MG63 (cell line): Measurements from ENCODE around the gene ARMC7. TPM values are rescaled to one million over a fixed set of nuclear protein-coding genes. Genes with fewer than 3 reads are reported as not detected.
"Not testable (repeated sequence)": the region's sequence is repeated elsewhere in the genome, so short reads cannot be mapped to it uniquely, and the experiment has no call there.

ENCODE experiments used
- DNase-seq: peaks from one replicate; pipeline ENCODE4 v3.0.0-alpha.2; 2020
- H3K27me3 ChIP-seq: fragments of 250-450 bp; sonication (Bioruptor Pico); 2 replicates; pipeline ENCODE4 v1.5.1; 2020; ENCODE audit warnings: mild to moderate bottlenecking, moderate library complexity
- H3K36me3 ChIP-seq: fragments of 250-450 bp; sonication (Bioruptor Pico); 2 replicates; pipeline ENCODE4 v1.5.1; 2020; ENCODE audit warnings: mild to moderate bottlenecking, moderate library complexity
- H3K4me3 ChIP-seq: fragments of 250-450 bp; sonication (Bioruptor Pico); 2 replicates; pipeline ENCODE4 v1.5.1; 2020; ENCODE audit warnings: mild to moderate bottlenecking, moderate library complexity
- H3K9me3 ChIP-seq: fragments of 250-450 bp; sonication (Bioruptor Pico); 2 replicates; pipeline ENCODE4 v1.5.1; 2020; ENCODE audit warnings: mild to moderate bottlenecking, moderate library complexity
- total RNA-seq: library from RNA; depleted of rRNA; stranded (reverse); fragments of >200 nt; shearing (Covaris generic); gene quantifications from 2 replicates; pipeline ENCODE4 v1.2.3, GENCODE V29; 2014; ENCODE audit warnings: low replicate concordance; rRNA removed

The ARMC7 gene
- 12.0 and 15.1 TPM in 2 replicates for total RNA-seq

DNA sequence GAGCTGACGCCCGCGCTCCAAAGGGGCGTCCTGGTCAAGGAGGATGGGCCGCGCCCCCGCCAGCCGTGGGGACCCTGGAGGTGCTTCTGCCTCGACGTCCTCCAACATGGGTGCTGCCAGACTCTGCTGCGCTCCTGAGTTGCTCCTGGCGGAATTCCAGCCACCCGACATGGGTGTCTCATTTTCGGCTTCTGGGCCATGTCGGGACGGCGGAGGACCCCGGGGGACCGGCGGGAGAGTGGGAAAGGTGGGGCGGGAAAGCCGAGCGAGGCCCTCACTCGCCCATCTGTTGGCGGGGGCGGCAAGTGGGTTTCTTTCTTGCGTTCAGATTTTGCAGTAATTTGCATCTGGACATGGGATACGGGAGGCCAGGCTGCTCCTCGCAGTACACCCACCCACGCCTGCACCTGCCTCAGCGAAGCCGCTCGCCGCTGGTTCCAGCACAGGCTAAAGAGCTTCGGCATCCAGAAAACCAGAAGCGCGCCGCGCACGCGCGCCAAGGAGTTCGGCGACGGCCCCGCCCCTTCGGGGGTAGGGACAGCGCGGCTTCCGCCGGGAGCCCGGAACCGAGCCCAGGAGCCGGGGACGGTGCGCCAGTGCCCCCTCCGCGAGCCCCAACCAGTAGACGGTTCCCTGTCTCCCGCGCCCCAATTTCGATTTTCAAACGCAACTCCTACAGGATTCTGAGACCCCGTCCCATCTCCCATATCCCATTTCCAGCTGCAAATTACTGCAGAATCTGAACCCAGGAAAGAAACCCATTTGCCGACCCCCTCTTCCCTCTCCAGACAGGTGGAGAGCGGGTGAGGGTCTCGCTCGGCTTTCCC, at the start of gene ARMC7:
Gene ARMC7, plus strand, starts transcription at position 563 of the 827 bp plus-strand sequence. CDS start 320 bp downstream, outside the sequence.
- Histone ChIP-seq H3K4me3 (peak within 1 kb of the TSS; percentile 86), H3K9me3 (no peaks in the 10 kb centered on the region), H3K36me3 (peaks cover 8% of the 10 kb centered on the region; the same call in 1 of the 2 replicates), H3K27me3 (no peaks in the 10 kb centered on the region)
- DNase-seq: peak; percentile 89

DNA sequence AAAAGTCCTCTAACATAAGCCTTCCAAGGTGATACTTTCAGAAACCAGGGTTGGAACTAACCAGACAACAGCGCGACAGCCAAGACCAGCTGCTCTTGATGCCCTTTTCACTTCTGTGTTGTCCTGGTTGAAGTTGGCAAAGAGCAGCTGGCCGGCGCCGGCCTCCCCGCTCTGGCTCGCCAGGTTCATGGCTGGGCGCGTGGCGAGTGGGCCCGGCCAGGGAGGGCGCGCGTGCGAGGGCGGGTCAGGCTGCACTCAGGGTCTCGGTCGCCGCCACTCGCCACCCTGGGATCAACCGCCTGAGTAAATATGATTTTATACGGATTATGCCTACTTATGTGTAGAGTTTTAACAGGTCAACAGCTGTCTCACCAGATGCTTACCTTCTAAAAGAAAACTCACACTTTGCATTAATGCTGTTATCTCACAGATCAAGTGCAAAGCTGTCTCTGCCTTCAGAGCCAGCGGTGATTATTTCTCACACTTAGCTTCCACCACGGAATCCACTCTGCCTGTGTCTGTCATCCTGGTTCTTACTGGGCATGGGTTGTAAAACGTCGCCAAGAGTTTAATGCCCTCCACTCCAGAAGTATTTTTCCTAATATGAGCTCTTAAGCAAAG, 49.2 kb upstream of the ARMC7 start:
- no peak for DNase-seq
- H3K27me3 ChIP-seq: no peaks in the 10 kb centered on the region
- peaks cover 46% of the 10 kb centered on the region for H3K36me3 ChIP-seq
- no peaks in the 10 kb centered on the region for H3K9me3 ChIP-seq
- no peak overlapping the region for H3K4me3 ChIP-seq

DNA sequence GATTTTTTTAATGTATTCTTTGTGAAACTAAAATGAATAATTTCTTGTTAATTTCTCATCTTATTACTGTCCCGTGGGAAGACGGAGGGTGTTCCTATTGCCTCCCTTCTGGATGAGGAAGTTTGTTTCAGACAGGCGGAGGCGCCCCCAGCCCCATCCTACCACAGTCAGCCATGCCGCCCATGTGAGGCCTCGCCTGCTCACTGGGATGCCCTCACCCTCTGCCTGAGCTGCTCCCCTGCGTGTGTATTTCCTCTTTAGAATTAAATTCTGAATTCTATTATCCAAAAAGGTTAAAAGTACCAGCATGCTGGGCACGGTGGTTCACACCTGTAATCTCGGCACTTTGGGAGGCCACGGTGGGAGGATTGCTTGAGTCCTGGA, 48.7 kb upstream of the ARMC7 start:
- Histone ChIP-seq H3K4me3 (no peak overlapping the region), H3K27me3 (no peaks in the 10 kb centered on the region), H3K9me3 (no peaks in the 10 kb centered on the region), H3K36me3 (peaks cover 46% of the 10 kb centered on the region)
- no peak for DNase-seq

DNA sequence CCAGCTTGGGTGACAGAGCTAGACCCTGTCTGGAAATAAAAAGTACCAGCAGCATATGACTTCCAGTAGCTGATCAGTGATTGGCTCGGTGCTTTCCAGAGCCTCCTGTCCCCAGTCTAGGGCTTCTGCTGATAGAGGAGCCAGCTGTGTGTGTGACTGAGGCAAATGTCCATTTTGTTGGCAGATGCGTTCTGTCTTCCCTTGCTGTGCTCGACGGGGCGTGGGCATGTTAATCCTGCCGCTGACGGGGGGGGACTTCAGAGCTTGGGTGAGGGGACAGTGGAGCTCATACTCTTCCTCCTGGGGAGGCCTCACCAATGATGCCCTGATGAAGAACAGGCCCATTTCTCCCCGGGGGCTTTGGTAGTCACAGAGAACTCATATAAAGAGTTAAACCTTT, 48.2 kb upstream of the ARMC7 start:
- H3K27me3 ChIP-seq: no peaks in the 10 kb centered on the region
- no peak overlapping the region for H3K4me3 ChIP-seq
- no peak for DNase-seq
- H3K36me3 ChIP-seq: peaks cover 46% of the 10 kb centered on the region
- H3K9me3 ChIP-seq: no peaks in the 10 kb centered on the region

DNA sequence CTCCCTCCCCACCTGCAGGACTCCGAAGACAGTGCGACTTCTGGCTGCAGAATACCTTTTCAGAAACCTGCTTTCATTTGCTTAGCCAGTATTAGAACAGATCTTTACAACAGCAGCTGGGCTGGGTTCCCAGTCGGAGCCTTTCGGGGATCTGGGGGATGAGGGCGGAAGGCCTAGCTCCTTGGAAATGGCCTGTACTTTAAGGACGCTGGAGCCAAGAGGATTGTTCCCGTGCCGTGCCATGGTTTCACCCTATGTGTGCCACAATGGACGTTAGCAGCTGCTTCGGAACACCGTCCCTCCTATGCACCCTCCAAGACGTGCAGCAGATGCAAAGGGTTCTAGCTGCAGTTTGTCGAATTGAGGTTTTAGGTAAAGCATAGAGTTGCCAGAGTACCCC, 46.6 kb upstream of the ARMC7 start:
- Histone ChIP-seq H3K27me3 (no peaks in the 10 kb centered on the region), H3K9me3 (no peaks in the 10 kb centered on the region), H3K4me3 (no peak overlapping the region), H3K36me3 (peaks cover 37% of the 10 kb centered on the region)
- no peak for DNase-seq

DNA sequence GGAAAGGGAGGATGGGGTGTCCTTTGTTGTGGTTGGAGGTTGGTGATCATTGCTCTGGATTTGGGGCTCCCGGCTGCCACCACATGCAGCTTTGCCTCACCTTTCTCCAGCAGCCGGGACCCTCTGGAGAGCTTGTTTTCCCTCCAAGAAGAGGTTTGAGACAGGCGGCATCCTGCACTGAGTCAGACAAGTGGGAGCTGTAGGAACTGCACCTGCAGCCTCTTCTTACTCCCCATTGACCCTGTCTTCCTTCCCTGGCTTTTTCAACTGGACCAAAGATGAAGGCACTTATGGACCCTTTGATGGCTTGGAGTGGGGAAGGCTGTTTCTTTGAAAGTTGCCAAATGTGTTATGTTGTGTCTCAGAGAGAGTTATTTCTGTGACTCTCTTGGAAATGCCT, 46.1 kb upstream of the ARMC7 start:
- DNase-seq: no peak
- Histone ChIP-seq H3K9me3 (no peaks in the 10 kb centered on the region), H3K27me3 (no peaks in the 10 kb centered on the region), H3K36me3 (peaks cover 37% of the 10 kb centered on the region), H3K4me3 (no peak overlapping the region)

DNA sequence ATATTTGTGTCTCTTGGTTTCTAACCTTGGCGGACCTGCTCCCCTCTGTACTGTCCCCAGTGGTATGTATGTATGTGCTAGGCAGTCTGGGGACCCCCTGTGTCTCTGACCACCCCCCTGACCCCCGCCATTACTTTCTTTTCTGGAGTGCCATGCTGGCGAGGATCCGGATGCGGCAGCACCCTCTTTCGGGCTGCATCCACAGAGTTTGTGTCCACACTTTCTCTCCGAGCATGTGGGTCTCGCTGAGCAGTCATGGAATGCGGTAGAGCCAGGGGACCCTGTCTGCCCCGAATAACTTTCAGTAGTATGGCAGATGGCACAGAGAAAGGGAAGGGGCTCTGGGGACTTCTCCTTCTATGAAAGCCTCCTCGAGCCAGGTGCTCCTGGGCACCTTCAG, 45.7 kb upstream of the ARMC7 start:
- H3K27me3 ChIP-seq: no peaks in the 10 kb centered on the region
- no peak for DNase-seq
- peaks cover 37% of the 10 kb centered on the region for H3K36me3 ChIP-seq
- H3K4me3 ChIP-seq: no peak overlapping the region
- no peaks in the 10 kb centered on the region for H3K9me3 ChIP-seq

DNA sequence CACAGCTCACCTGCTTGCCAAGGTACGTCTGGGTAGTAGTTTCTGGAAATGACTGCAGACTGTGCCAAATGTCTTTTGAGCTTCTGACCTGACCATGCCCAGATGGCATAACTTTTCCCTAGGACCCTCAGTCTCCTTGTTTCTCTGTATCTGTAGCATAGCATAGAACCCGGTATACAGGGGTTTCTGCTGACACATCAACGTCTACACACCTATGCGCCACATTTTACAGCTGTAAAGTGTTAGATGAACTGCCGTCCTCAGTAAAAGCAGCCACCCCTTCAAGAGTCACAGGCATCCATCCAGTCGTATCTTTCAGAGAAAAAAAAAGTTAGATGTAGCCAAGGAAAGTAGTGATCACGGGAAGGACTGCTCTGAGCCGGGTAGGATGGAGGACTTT, 45.3 kb upstream of the ARMC7 start:
- Histone ChIP-seq H3K36me3 (peaks cover 37% of the 10 kb centered on the region), H3K9me3 (no peaks in the 10 kb centered on the region)
- no peak for DNase-seq

DNA sequence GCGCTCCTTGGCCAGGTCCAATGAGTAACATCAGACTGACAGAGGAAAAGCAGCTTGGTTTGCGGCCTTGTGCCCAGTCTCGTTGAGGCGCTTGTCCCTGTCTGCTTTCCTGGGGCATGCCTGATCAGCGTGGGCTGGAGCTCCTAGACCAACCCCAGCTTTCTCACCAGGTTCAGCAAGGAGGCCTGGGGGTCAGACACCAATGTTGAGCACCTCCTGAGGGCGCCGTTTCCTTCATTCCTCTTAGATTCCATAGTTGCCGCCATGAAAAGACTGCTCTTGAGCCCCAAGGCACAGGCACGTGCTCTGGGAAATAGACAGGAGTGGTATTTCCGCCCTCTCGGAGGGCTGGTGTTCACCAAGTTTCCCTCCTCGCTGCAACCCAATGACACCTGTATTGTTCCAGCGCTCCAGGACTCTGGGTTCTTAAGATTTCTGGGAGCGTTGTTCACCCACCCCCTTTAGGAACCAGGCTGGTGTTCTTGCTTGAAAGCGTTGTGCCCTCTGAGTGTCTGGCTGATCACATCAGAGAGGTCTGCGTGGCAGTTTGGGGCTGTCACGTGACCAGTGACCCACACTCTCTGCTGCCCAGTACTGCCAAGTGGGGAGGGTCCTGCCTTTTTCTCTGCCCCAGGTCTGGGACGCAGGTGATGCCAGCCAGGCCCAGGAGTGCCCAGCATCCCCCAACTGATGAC, 44.8 kb upstream of the ARMC7 start:
- no peaks in the 10 kb centered on the region for H3K9me3 ChIP-seq
- H3K36me3 ChIP-seq: peaks cover 37% of the 10 kb centered on the region
- no peak overlapping the region for H3K4me3 ChIP-seq
- no peak for DNase-seq
- H3K27me3 ChIP-seq: no peaks in the 10 kb centered on the region

More for the DNA sequence above, 45.3 kb upstream of the ARMC7 start:
- Histone ChIP-seq H3K4me3 (no peak overlapping the region), H3K27me3 (no peaks in the 10 kb centered on the region)

DNA sequence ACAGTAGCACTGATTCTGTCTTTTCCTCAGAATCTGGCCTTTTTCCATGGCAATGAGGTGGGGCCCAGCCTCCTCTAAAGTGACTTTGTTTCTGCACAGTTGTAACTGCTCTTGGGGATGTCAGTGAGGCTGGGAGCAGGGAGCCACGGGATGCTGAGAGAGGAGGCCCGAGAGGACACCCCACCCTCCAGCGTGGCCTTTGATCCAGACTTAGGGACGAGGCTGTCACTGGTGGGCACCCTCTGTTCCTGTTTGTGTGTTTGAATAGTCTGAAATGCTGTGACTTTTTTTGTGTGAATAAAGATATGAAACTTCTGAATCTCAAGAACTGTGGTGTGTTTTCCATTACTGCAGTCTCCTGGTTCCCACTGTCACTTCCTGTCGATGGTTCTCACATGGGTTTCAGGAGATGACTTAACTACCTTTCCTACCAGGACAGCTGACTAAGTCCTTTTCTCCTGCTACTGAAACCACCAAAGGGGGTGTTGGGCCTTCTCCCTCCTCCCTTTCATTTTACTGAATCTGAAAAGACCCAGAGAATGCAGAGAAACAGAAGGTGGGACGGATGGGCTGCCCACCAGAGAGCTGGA, 44.1 kb upstream of the ARMC7 start:
- no peaks in the 10 kb centered on the region for H3K9me3 ChIP-seq
- H3K4me3 ChIP-seq: no peak overlapping the region
- DNase-seq: no peak
- peaks cover 36% of the 10 kb centered on the region for H3K36me3 ChIP-seq
- H3K27me3 ChIP-seq: no peaks in the 10 kb centered on the region

DNA sequence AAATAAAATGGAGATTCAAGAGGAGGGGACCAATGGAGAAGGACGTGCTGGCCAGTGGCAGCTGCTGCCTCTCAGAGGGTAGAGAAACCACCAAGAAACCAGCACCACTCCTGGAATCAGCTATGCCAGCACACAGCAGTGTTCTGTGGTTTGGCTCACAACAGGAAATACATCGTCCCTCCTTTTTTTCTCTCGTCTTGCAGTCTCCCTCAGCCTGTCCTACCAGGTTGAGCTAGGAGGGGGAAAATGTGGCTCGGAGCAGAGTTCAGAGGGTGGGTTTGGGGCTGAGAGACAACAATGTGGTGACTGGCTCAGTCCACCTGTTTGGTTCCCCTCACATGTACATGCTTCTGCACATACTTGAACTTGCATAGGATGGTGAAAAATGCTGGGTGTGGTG, 41.9 kb upstream of the ARMC7 start:
- H3K27me3 ChIP-seq: no peaks in the 10 kb centered on the region
- no peaks in the 10 kb centered on the region for H3K9me3 ChIP-seq
- peak; percentile 33 for DNase-seq
- no peak overlapping the region for H3K4me3 ChIP-seq
- peaks cover 16% of the 10 kb centered on the region for H3K36me3 ChIP-seq

DNA sequence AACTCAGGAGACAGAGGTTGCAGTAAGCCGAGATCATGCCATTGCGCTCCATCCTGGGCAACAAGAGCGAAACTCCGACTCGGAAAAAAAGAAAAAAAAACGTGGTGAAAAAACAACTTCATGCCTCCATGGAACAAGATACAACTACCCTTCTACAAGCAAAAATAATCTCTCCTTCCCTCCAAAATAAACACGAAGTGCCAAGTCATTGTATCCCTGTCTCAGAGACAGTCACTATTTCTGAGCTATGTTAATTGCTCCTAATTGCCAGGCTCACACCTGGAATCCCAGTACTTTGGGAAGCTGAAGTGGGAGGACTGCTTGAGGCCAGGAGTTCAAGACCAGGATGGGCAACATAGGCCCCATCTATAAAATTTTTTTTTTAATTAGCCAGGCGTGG, 41.0 kb upstream of the ARMC7 start:
- H3K4me3 ChIP-seq: no peak overlapping the region
- DNase-seq: no peak
- H3K9me3 ChIP-seq: no peaks in the 10 kb centered on the region
- H3K27me3 ChIP-seq: no peaks in the 10 kb centered on the region
- H3K36me3 ChIP-seq: peaks cover 7% of the 10 kb centered on the region

DNA sequence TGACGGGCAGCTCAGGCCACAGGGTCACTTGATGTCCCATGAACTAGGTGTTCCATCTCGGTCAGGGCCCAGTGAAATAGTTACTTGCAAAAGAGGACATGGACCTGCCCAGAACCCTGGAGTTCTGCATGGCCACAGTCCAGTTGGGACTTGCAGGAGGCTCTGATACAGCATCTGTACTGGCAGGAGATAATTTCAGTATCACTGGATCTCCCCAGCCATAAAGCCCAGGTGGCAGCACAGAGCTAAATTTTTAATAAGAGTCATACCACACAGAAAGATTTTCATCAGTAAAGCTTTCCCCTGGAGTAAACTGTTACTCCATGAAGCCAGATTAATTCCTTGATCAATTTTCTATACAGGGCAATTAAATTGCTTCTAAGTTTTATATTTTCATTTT, 40.0 kb upstream of the ARMC7 start:
- H3K9me3 ChIP-seq: no peaks in the 10 kb centered on the region
- no peak for DNase-seq
- no peaks in the 10 kb centered on the region for H3K27me3 ChIP-seq
- H3K36me3 ChIP-seq: no peaks in the 10 kb centered on the region
- no peak overlapping the region for H3K4me3 ChIP-seq

DNA sequence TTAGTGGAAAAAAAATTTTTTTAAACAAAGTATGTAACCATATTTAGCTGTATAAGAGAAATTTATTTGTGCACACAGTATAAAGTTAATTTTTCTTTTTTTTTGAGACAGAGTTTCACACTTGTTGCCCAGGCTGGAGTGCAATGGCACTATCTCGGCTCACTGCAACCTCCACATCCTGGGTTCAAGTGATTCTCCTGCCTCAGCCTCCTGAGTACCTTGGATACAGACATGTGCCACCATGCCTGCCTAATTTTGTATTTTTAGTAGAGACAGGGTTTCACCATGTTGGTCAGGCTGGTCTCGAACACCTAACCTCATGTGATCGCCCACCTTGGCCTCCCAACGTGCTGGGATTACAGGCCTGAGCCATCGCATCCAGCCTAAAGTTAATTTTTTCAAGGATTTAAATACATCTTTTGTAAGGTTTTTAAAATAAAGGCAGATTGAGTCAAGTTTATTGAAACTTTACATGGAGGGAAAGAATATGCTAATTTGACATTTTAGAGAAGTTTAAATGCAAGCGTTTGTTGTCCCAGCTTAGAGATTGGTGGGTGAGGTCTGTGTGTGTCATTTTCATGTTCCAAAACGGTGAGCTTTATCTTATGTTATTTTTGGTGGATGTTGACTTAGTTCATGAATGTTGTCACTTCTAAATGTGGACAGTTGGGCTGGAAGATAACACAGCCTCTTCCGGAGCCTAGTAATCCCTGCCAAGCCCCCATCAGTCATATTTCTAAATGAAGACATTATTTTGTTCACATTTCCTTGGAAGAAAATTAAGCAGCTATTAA, 38.1 kb upstream of the ARMC7 start:
- H3K4me3 ChIP-seq, H3K9me3 ChIP-seq, H3K27me3 ChIP-seq, H3K36me3 ChIP-seq, DNase-seq: not testable (repeated sequence)

DNA sequence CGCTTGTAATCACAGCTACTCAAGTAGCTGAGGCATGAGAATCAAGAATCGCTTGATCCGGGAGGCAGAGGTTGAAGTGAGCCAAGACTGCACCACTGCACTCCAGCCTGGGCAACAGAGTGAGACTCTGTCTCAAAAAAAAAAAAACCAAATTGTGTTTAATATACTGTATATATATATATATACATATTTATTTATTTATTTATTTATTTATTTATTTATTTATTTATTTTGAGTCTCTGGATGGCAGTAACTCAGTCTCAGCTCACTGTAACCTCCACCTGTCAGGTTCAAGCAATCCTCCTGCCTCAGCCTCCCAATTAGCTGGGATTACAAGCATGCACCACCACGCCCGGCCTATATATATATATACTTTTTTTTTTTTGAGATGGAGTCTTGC, 36.9 kb upstream of the ARMC7 start:
- H3K36me3 ChIP-seq, H3K27me3 ChIP-seq, H3K9me3 ChIP-seq, DNase-seq, H3K4me3 ChIP-seq: not testable (repeated sequence)

DNA sequence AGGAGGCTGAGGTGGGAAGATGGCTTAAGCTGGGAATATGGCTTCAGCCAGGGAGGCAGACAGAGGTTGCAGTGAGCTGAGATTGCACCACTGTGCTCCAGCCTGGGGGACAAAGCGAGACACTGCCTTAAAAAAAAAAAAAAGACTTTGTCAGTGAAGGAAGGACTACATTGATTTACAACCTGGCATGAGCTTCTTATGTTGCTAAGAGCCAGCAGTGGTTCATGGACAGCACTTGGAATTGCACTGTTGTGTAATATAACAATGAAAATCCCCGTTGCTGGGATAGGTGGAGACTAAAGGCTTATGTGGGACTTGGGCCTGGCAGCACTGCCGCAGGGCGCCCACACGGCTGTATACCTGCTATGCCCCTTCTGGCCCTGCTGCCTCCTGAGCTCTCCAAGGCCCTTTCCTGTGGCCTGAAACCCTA, 36.1 kb upstream of the ARMC7 start:
- no peak overlapping the region for H3K4me3 ChIP-seq
- H3K36me3 ChIP-seq: no peaks in the 10 kb centered on the region
- no peak for DNase-seq
- no peaks in the 10 kb centered on the region for H3K27me3 ChIP-seq
- no peaks in the 10 kb centered on the region for H3K9me3 ChIP-seq
